ENCODE data around the gene TYW1B. TPM values are rescaled to one million over a fixed set of nuclear protein-coding genes. Genes with fewer than 3 reads are reported as not detected.
"Not testable (repeated sequence)": the region's sequence is repeated elsewhere in the genome, so short reads cannot be mapped to it uniquely, and the experiment has no call there.

The TYW1B gene
- total RNA-seq, 2 donors from 2014 or later = 1.2 to 3.5 TPM

DNA sequence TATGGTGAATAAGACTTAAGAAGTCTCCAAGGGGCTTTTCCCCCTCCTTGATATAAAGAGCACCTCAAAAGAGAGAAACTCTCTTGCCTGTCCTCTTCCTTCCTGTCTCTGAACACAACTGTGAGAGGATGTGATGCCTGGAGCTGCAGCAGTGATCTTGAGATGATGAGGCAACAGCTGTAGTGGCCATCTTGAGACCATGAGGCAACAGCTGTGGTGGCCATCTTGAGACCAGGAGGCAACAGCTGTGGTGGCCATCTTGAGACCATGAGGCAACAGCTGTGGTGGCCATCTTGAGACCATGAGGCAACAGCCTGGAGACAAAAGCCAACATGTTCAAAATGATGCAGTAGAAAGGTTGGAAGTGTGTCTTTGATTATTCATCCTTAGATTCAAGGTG is 277.5 kb downstream of the TYW1B start:
- DNase-seq (ENCODE audit: low spot score); H3K4me1 ChIP-seq; H3K27me3 ChIP-seq; H3K9me3 ChIP-seq; H3K27ac ChIP-seq; H3K36me3 ChIP-seq; H3K4me3 ChIP-seq: not testable (repeated sequence)

DNA sequence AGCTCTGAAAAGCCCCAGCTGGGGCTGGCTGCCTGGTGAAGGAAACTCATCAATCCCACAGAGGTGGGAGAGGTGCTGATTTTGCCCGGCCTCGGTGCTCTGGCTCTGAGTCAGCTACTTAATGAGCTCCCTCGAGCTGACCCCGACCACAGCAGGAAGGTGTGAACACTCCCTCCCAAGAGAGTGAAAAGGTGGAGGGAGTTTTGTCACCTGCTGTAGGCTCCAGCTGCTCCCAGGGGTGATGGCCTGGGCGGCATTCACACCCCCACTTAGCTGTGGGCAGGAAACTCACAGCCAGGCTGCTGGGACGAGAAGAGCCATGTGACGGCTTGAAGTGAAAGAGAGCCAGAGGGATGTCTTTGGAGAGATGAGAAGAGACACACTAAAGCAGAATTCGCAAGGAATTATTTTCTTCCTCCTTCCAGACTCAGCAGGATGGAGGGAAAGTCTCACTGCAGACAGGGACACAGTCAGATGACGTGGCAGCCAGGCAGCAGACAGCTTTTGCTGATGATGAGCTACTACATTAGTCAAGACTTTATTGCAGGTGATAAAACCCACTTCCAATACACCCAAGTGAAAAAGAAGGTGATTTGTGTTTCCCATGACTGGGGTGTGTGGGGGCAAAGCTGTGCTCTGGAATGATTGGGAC is 281.3 kb downstream of the TYW1B start:
- H3K27me3 ChIP-seq; H3K36me3 ChIP-seq; H3K4me1 ChIP-seq; H3K9me3 ChIP-seq; DNase-seq (ENCODE audit: low spot score); H3K4me3 ChIP-seq; H3K27ac ChIP-seq: not testable (repeated sequence)

DNA sequence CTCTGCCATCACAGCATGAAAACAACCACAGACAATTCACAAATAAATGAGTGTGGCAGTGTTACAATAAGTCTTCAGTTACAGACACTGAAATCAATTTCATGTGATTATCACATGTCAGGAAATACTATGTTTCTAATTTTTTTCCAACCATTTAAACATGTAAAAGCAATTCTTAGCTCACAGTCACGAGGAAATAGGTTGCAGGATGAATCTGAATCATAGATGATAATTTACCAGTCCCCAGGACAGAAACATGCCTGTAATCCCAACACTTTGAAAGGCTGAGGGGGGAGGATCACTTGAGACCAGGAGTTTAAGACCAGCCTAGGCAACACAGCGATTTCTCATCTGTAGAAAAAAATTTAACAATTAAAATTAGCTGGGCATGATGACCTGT is 283.5 kb downstream of the TYW1B start:
- not testable (repeated sequence) for DNase-seq (ENCODE audit: low spot score); H3K4me3 ChIP-seq; H3K27me3 ChIP-seq; H3K9me3 ChIP-seq; H3K36me3 ChIP-seq; H3K27ac ChIP-seq; H3K4me1 ChIP-seq

DNA sequence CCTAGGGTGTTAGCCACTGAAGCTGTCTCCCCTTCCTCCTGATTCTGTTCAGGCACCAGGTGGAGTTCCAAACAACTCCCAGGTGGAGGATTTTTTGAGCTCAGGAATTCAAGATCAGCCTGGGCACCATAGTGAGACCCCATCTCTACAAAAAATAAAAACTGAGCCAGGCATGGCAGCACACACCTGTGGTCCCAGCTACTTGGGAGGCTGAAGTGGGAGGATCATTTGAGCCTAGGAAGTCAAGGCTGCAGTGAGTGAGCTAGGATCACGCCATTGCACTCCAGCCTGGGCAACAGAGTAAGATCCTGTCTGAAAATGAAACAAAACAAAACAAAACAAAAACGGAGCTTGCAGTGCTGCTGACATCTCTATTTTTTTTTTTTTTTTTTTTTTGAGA is 287.1 kb downstream of the TYW1B start:
- DNase-seq (ENCODE audit: low spot score) = no peak
- H3K9me3 ChIP-seq = no peaks in the 10 kb centered on the region
- TF ChIP-seq, protein P1, sequence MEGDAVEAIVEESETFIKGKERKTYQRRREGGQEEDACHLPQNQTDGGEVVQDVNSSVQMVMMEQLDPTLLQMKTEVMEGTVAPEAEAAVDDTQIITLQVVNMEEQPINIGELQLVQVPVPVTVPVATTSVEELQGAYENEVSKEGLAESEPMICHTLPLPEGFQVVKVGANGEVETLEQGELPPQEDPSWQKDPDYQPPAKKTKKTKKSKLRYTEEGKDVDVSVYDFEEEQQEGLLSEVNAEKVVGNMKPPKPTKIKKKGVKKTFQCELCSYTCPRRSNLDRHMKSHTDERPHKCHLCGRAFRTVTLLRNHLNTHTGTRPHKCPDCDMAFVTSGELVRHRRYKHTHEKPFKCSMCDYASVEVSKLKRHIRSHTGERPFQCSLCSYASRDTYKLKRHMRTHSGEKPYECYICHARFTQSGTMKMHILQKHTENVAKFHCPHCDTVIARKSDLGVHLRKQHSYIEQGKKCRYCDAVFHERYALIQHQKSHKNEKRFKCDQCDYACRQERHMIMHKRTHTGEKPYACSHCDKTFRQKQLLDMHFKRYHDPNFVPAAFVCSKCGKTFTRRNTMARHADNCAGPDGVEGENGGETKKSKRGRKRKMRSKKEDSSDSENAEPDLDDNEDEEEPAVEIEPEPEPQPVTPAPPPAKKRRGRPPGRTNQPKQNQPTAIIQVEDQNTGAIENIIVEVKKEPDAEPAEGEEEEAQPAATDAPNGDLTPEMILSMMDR (IDR thresholded peaks at IDR 0.05) = no peak
- H3K27me3 ChIP-seq = no peaks in the 10 kb centered on the region
- no peak overlapping the region for H3K4me3 ChIP-seq
- no peaks in the 10 kb centered on the region for H3K4me1 ChIP-seq
- H3K27ac ChIP-seq = no peak overlapping the region
- no peaks in the 10 kb centered on the region for H3K36me3 ChIP-seq

DNA sequence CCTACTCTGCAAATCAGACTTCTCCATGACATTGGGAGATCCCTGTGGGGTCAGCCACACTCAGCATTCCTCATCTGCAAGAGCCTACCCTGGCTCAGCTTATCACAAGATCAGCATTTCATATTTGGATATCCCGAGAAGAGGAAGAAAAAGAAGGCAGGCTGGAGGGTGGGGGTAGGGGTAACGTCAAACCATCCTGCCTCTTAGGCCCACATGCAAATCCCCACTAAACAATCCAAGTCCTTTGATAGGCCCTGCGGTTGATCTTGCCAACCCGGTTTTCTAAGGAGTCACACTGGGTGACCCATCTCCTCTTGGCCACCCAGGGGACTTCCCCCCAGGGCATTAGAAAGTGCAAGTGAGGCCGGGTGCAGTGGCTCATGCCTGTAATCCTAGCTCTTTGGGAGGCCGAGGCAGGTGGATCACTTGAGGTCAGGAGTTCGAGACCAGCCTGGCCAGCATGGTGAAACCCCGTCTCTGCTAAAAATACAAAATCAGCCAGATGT is 287.8 kb downstream of the TYW1B start:
- no peak overlapping the region for H3K4me3 ChIP-seq
- H3K27ac ChIP-seq = no peak overlapping the region
- TF ChIP-seq, protein P1 (IDR thresholded peaks at IDR 0.05) = no peak
- DNase-seq (ENCODE audit: low spot score) = no peak
- no peaks in the 10 kb centered on the region for H3K27me3 ChIP-seq
- no peaks in the 10 kb centered on the region for H3K4me1 ChIP-seq
- H3K36me3 ChIP-seq = no peaks in the 10 kb centered on the region
- H3K9me3 ChIP-seq = no peaks in the 10 kb centered on the region

DNA sequence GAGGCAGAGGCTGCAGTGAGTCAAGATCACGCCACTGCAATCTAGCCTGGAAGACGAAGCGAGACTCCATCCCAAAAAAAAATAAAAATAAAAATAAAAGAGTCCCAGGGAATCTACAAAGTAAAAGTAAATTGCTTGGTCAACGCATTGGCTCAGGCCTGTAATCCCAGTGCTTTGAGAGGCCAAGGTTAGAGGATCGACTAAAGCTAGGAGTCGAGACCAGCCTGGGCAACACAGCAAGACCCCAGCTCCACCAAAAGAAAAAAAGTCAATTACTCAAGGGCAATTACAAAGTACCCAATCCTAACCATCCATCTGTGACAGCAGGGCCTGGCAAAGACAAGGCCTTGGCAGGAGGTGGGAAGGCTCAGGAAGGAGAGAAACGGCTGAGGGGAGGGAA is 288.3 kb downstream of the TYW1B start:
- TF ChIP-seq, protein P1 (IDR thresholded peaks at IDR 0.05) = no peak
- Histone ChIP-seq H3K27ac (no peak overlapping the region), H3K9me3 (no peaks in the 10 kb centered on the region), H3K27me3 (no peaks in the 10 kb centered on the region), H3K36me3 (no peaks in the 10 kb centered on the region), H3K4me1 (no peaks in the 10 kb centered on the region), H3K4me3 (no peak overlapping the region)
- DNase-seq (ENCODE audit: low spot score) = no peak

DNA sequence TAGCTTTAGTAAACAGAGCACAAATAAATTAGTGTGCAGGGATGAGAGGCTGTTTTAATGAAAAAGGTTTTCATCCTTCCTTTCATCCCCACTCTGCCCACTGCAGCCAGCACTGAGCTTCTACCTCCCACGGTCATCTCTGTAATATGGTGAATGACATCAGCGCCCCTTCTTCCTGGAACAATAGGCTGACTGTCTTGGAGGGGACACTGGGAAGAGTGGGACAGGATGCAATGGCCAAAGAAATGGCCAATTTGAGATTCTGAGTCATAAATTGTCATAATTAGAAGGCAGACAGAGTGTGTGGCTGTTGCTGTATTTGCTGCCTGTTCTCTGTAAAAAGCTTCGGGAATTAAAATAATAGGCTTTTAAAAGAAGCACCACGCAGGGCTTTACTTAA is 289.1 kb downstream of the TYW1B start:
- H3K4me1 ChIP-seq = no peaks in the 10 kb centered on the region
- H3K9me3 ChIP-seq = no peaks in the 10 kb centered on the region
- no peak overlapping the region for H3K27ac ChIP-seq
- no peak overlapping the region for H3K4me3 ChIP-seq
- DNase-seq (ENCODE audit: low spot score) = no peak
- no peaks in the 10 kb centered on the region for H3K27me3 ChIP-seq
- TF ChIP-seq, protein P1 (IDR thresholded peaks at IDR 0.05) = no peak
- no peaks in the 10 kb centered on the region for H3K36me3 ChIP-seq
